Kidney (tissue), 14 donors: Measurements from ENCODE around the gene RAB29. TPM values are rescaled to one million over a fixed set of nuclear protein-coding genes. Genes with fewer than 3 reads are reported as not detected.
A peak's percentile ranks its signal among the peaks of the same experiment; 100 is the strongest.

Experiments
- DNase-seq, 5 donors: peaks; one replicate each; pipeline ENCODE4 v3.0.0-alpha.2; 2013 to 2020
- FAIRE-seq: peaks from 2 replicates; lab custom pipeline; 2012; peaks lifted over from hg19 to GRCh38; lab: Jason Lieb, UNC
- H3K27ac ChIP-seq, 2 donors: one replicate each; pipeline ENCODE4 v1.7.0; 2013; ENCODE audit warnings: low read depth in 2 of 2, low read length in 2 of 2, inconsistent platforms in 1 of 2
- H3K27me3 ChIP-seq: one replicate; pipeline ENCODE4 v1.7.1; 2013; ENCODE audit warnings: low read length, inconsistent platforms; ENCODE audit not compliant: control insufficient read depth, insufficient read depth
- H3K36me3 ChIP-seq, 3 donors: one replicate each; pipeline versions ENCODE4 v1.7.0 to v1.7.1; 2013; ENCODE audit warnings: low read length in 3 of 3, control low read depth in 1 of 3, inconsistent platforms in 1 of 3; ENCODE audit not compliant: insufficient read depth in 3 of 3, control insufficient read depth in 2 of 3
- H3K4me1 ChIP-seq, 3 donors: one replicate each; pipeline versions ENCODE4 v1.7.0 to v1.7.1; 2013; ENCODE audit warnings: low read length in 3 of 3, inconsistent platforms in 1 of 3, low read depth in 1 of 3; ENCODE audit not compliant: control insufficient read depth in 2 of 3, insufficient read depth in 2 of 3
- H3K4me3 ChIP-seq, 3 donors: one replicate each; pipeline versions ENCODE4 v1.7.0 to v1.8.1; 2013; ENCODE audit warnings: low read length in 3 of 3, control low read depth in 1 of 3, inconsistent platforms in 1 of 3
- H3K9ac ChIP-seq, 3 donors: one replicate each; pipeline versions ENCODE4 v1.7.0 to v1.7.1; 2013; ENCODE audit warnings: low read length in 3 of 3, control low read depth in 1 of 3, inconsistent platforms in 1 of 3
- H3K9me3 ChIP-seq, 3 donors: one replicate each; pipeline versions ENCODE4 v1.7.0 to v1.7.1; 2013; ENCODE audit warnings: low read length in 3 of 3, control low read depth in 1 of 3, inconsistent platforms in 1 of 3; ENCODE audit not compliant: control insufficient read depth in 2 of 3, insufficient read depth in 1 of 3
- intact Hi-C: fragments of 100-400 bp; cut with DNase I; formaldehyde crosslinking; loops from one replicate; pipeline ENCODE4 v1.11.1; 2022
- polyA plus RNA-seq: library from polyadenylated mRNA; stranded (reverse); fragments of 350-450 nt; fragmentation: Illumina TruSeq; extraction: RNeasy Lipid Tissue Mini Kit (QIAGEN cat#74804); gene quantifications from one replicate; pipeline ENCODE4 v1.2.3, GENCODE V29; 2014; ENCODE audit warnings: low read depth, low replicate concordance; ENCODE audit not compliant: insufficient read depth
- total RNA-seq: library from RNA; stranded (reverse); fragmentation: NEBNext Ultra II Directional; extraction: Animal tissue kit (Norgen Biotek cat#: 25700); gene quantifications from one replicate; pipeline ENCODE4 v1.2.1, GENCODE V29; 2021
- TF ChIP-seq, protein P1 (sequence below): IDR thresholded peaks from 3 replicates; pipeline ENCODE4 v1.5.1; 2012; ENCODE audit warnings: mild to moderate bottlenecking, moderate library complexity, borderline replicate concordance; ENCODE audit not compliant: insufficient read depth; ENCODE audit errors: extremely low read depth
- donor health status: control.
- donor health status: control.
- donor health status: control.
- donor health status: control.
- donor health status: control.
- donor health status: DM: yes; HTN: yes; CAD: no.
- donor health status: Normal renal cell carcinoma (clear cell type).

Gene RAB29
- total and polyA plus RNA-seq, 2 donors from 2014 or later = 25.9 to 52.4 TPM

GRCh38 chr1:205782627-205783432 lies 7.5 kb upstream of the RAB29 start:
- no peaks in the 10 kb centered on the region for H3K27me3 ChIP-seq
- TF ChIP-seq, protein P1, sequence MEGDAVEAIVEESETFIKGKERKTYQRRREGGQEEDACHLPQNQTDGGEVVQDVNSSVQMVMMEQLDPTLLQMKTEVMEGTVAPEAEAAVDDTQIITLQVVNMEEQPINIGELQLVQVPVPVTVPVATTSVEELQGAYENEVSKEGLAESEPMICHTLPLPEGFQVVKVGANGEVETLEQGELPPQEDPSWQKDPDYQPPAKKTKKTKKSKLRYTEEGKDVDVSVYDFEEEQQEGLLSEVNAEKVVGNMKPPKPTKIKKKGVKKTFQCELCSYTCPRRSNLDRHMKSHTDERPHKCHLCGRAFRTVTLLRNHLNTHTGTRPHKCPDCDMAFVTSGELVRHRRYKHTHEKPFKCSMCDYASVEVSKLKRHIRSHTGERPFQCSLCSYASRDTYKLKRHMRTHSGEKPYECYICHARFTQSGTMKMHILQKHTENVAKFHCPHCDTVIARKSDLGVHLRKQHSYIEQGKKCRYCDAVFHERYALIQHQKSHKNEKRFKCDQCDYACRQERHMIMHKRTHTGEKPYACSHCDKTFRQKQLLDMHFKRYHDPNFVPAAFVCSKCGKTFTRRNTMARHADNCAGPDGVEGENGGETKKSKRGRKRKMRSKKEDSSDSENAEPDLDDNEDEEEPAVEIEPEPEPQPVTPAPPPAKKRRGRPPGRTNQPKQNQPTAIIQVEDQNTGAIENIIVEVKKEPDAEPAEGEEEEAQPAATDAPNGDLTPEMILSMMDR = no peak
- H3K36me3 ChIP-seq = no peaks in the 10 kb centered on the region
- FAIRE-seq (no peak), DNase-seq (peak in 1 of 5 donors; percentile 17)
- no peak overlapping the region for H3K4me3 ChIP-seq
- H3K27ac ChIP-seq = peak overlapping the region in 1 of 2 donors; percentile 79
- no peak overlapping the region for H3K9ac ChIP-seq
- H3K9me3 ChIP-seq = no peaks in the 10 kb centered on the region
- peaks cover 0 to 20% (median 11%) of the 10 kb centered on the region in 3 donors for H3K4me1 ChIP-seq
- intact Hi-C loops = no loop called here

DNA sequence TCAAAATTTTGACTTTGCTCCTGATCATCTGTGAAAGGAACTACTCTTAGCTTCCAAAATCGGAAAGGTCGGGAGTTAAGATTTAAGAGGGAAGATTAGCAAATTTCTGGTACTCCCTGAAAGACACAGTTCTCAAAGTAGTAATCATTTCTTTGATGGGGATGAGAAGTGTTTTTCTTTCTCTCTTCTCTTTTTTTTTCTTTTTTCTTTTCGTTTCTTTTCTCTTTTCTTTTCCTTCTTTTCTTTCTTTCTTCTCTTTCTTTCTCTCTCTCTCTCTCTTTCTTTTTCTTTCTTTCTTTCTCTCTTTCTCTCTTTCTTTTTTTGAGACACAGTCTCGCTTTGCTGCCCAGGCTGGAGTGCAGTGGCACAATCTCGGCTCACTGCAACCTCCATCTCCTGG lies 5.1 kb upstream of the RAB29 start:
- Histone ChIP-seq H3K36me3 (no peaks in the 10 kb centered on the region), H3K9ac (no peak overlapping the region), H3K27me3 (no peaks in the 10 kb centered on the region), H3K27ac (no peak overlapping the region), H3K4me3 (no peak overlapping the region), H3K9me3 (no peaks in the 10 kb centered on the region), H3K4me1 (peaks cover 0 to 18% (median 11%) of the 10 kb centered on the region in 3 donors)
- intact Hi-C loops = no loop called here
- TF ChIP-seq, protein P1 = no peak
- DNase-seq (no peak), FAIRE-seq (no peak)

- peaks cover 0 to 9% (median 6%) of the 10 kb centered on the region in 3 donors for H3K4me1 ChIP-seq
- DNase-seq = no peak
- intact Hi-C loops = no loop called here
- H3K9ac ChIP-seq = no peak overlapping the region
- H3K4me3 ChIP-seq = no peak overlapping the region
- H3K27ac ChIP-seq = no peak overlapping the region
- TF ChIP-seq, protein P1 = no peak
- H3K9me3 ChIP-seq = no peaks in the 10 kb centered on the region
- peaks cover 4% of the 10 kb centered on the region for H3K27me3 ChIP-seq
- FAIRE-seq = no peak
- no peaks in the 10 kb centered on the region for H3K36me3 ChIP-seq
These were observed 2.7 kb upstream of the RAB29 start for GRCh38 chr1:205777994-205778393.
